ENCODE measurements around the gene GPSM1. TPM values are rescaled to one million over a fixed set of nuclear protein-coding genes. Genes with fewer than 3 reads are reported as not detected.
A peak's percentile ranks its signal among the peaks of the same experiment; 100 is the strongest.

The GPSM1 gene
- total RNA-seq, 1 experiment from 2014 or later: 24.7 TPM

GRCh38 chr9:136345281-136346156 lies 18.2 kb downstream of the GPSM1 start:
- H2AFZ ChIP-seq (ENCODE audit: low read length): no peak overlapping the region
- H3K56ac ChIP-seq (ENCODE audit: insufficient read length, low read depth, low read length): no peak overlapping the region
- no peak overlapping the region for H4K8ac ChIP-seq (replicated peaks; ENCODE audit: insufficient read length, low read depth, low read length)
- H3K18ac ChIP-seq (ENCODE audit: insufficient read length, low read depth, low read length): no peak overlapping the region
- H3K79me2 ChIP-seq (ENCODE audit: insufficient read depth, low read length): no peaks in the 10 kb centered on the region
- no peaks in the 10 kb centered on the region for H3K36me3 Mint-ChIP-seq (ENCODE audit: insufficient read depth in 1 of 3, low read depth in 3 of 3)
- H3K23me2 ChIP-seq (ENCODE audit: insufficient read length, low read depth, low read length, poor library complexity, severe bottlenecking): no peaks in the 10 kb centered on the region
- H3K27me3 Mint-ChIP-seq (ENCODE audit: low read depth): no peaks in the 10 kb centered on the region; the same call in 1 of the 2 replicates
- WGBS (ENCODE audit: extremely low coverage, insufficient read length, low lambda C conversion rate): no CpG with 5 or more reads among the region's 43 CpGs
- TF ChIP-seq, protein P1, sequence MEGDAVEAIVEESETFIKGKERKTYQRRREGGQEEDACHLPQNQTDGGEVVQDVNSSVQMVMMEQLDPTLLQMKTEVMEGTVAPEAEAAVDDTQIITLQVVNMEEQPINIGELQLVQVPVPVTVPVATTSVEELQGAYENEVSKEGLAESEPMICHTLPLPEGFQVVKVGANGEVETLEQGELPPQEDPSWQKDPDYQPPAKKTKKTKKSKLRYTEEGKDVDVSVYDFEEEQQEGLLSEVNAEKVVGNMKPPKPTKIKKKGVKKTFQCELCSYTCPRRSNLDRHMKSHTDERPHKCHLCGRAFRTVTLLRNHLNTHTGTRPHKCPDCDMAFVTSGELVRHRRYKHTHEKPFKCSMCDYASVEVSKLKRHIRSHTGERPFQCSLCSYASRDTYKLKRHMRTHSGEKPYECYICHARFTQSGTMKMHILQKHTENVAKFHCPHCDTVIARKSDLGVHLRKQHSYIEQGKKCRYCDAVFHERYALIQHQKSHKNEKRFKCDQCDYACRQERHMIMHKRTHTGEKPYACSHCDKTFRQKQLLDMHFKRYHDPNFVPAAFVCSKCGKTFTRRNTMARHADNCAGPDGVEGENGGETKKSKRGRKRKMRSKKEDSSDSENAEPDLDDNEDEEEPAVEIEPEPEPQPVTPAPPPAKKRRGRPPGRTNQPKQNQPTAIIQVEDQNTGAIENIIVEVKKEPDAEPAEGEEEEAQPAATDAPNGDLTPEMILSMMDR (conservative IDR thresholded peaks at IDR 0.05): peak; percentile 59
- H4K20me1 ChIP-seq (ENCODE audit: control insufficient read depth, insufficient read depth, insufficient read length): no peaks in the 10 kb centered on the region
- H3K23ac ChIP-seq (ENCODE audit: insufficient read length, low read depth, low read length): no peak overlapping the region
- H4K91ac ChIP-seq (ENCODE audit: insufficient read length, low read depth, low read length): no peak overlapping the region
- H3K9me3 ChIP-seq (ENCODE audit: control insufficient read depth, low read depth, low read length): no peaks in the 10 kb centered on the region
- H2BK15ac ChIP-seq (ENCODE audit: low read depth, low read length): no peak overlapping the region
- H3K14ac ChIP-seq (ENCODE audit: insufficient read depth, low read length): 0 out of 2 replicates have a peak overlapping the region, but pooled peaks have one; percentile 42
- H3K9me3 Mint-ChIP-seq: no peaks in the 10 kb centered on the region
- H2BK20ac ChIP-seq (ENCODE audit: low read depth, low read length, poor library complexity, severe bottlenecking): no peak overlapping the region
- H2BK12ac ChIP-seq (ENCODE audit: insufficient read length, low read depth, low read length): no peak overlapping the region
- H2AK5ac ChIP-seq (ENCODE audit: insufficient read length, low read length): no peak overlapping the region
- no peak overlapping the region for H3K4ac ChIP-seq (ENCODE audit: low read depth, low read length)
- H3K27ac Mint-ChIP-seq: peak overlapping the region in 2 of 3 experiments; percentile 3 to 96; a peak in 1 of 7 replicates
- no peak overlapping the region for H2BK5ac ChIP-seq (ENCODE audit: insufficient read length, low read length)
- H3T11ph ChIP-seq (ENCODE audit: low read length): no peak overlapping the region
- no peak overlapping the region for H3K27ac ChIP-seq (ENCODE audit: insufficient read length, low read depth, low read length)
- H3K79me1 ChIP-seq (ENCODE audit: insufficient read depth, low read depth, low read length, poor library complexity, severe bottlenecking): no peaks in the 10 kb centered on the region
- DNase-seq: peak; percentile 82
- H3K4me1 ChIP-seq (ENCODE audit: insufficient read depth, low read length): no peaks in the 10 kb centered on the region
- peaks cover 3 to 22% of the 10 kb centered on the region in 2 experiments; a peak in 3 of 4 replicates for H3K4me1 Mint-ChIP-seq
- no peak overlapping the region for H3K4me2 ChIP-seq (ENCODE audit: insufficient read depth, insufficient read length, low read length)
- no peak overlapping the region for H3K4me3 Mint-ChIP-seq
- H4K5ac ChIP-seq (ENCODE audit: insufficient read length, low read depth, low read length): no peak overlapping the region
- no peak overlapping the region for H2BK120ac ChIP-seq (ENCODE audit: low read depth, low read length, poor library complexity, severe bottlenecking)
- H3K9ac ChIP-seq (ENCODE audit: extremely low read depth, insufficient read length, low read length): no peak overlapping the region
- H3K27me3 ChIP-seq (ENCODE audit: insufficient read depth, low read length): no peaks in the 10 kb centered on the region
